GM12878 (cell line): ENCODE data around the gene IFNAR1. TPM values are rescaled to one million over a fixed set of nuclear protein-coding genes. Genes with fewer than 3 reads are reported as not detected.

Experiments used
- ATAC-seq: fragments of 200-7000 bp; cut with Tn5 transposase; 3 replicates; pipeline ENCODE4 v1.9.1; 2020; ENCODE audit warnings: mild to moderate bottlenecking, moderate library complexity
- BruUV-seq: library from RNA; stranded (reverse); fragments of 400-500 nt; replicated peaks from 2 replicates; lab custom pipeline; 2021; lab: Mats Ljungman, UMichigan
- CTCF ChIA-PET: fragments of 300-600 bp; sonication (Branson Sonifier 250); formaldehyde crosslinking; extraction: SDS; loops from one replicate; lab custom pipeline; 2021; ENCODE audit warnings: inconsistent platforms; lab: Yijun Ruan, JAX
- POLR2A ChIA-PET: fragments of 350-600 bp; formaldehyde crosslinking; extraction: SDS; loops from one replicate; lab custom pipeline; 2021; ENCODE audit warnings: inconsistent platforms; lab: Charles Lee
- RAD21 ChIA-PET: fragments of 300-600 bp; sonication (Branson Sonifier 250); formaldehyde crosslinking; loops from one replicate; lab custom pipeline; 2023; ENCODE audit warnings: antibody characterized with exemption; ENCODE audit not compliant: unreplicated experiment; lab: Charles Lee
- SMC1A ChIA-PET: fragments of 300-600 bp; sonication (Branson Sonifier 250); formaldehyde crosslinking; loops from one replicate; lab custom pipeline; 2023; ENCODE audit not compliant: unreplicated experiment, uncharacterized antibody; lab: Charles Lee
- DNase-seq: peaks from one replicate; pipeline ENCODE4 v3.0.0-alpha.2; 2011; ENCODE audit warnings: low read depth, low spot score
- FAIRE-seq: peaks from 3 replicates; lab custom pipeline; 2011; peaks lifted over from hg19 to GRCh38; lab: Jason Lieb, UNC
- H2AFZ ChIP-seq: 2 replicates; pipeline ENCODE4 v1.6.0; 2011; ENCODE audit warnings: low read depth, low read length, control low read depth; ENCODE audit not compliant: control insufficient read depth
- H3K27ac ChIP-seq: 2 replicates; pipeline ENCODE4 v1.5.1; 2011; ENCODE audit warnings: control low read depth; ENCODE audit not compliant: control insufficient read depth, insufficient read depth
- H3K27me3 ChIP-seq, 2 experiments: replicated peaks in 1 of 2; 2 replicates each; pipeline versions ENCODE4 v1.6.0 to v1.6.1; 2011; ENCODE audit warnings: low read length in 1 of 2; ENCODE audit not compliant: control insufficient read depth in 2 of 2, insufficient read depth in 2 of 2
- H3K36me3 ChIP-seq, 2 experiments: 2 replicates each; pipeline ENCODE4 v1.5.1; 2011; ENCODE audit warnings: low read length in 1 of 2; ENCODE audit not compliant: control insufficient read depth in 2 of 2, insufficient read depth in 2 of 2
- H3K4me1 ChIP-seq: 2 replicates; pipeline ENCODE4 v1.6.1; 2011; ENCODE audit warnings: mild to moderate bottlenecking, low read length, moderate library complexity, mixed read lengths; ENCODE audit not compliant: control insufficient read depth, insufficient read depth
- H3K4me2 ChIP-seq: 2 replicates; pipeline ENCODE4 v1.6.0; 2011; ENCODE audit warnings: control low read depth; ENCODE audit not compliant: control insufficient read depth, insufficient read depth
- H3K4me3 ChIP-seq: fragments of 200-600 bp; sonication (generic); 2 replicates; pipeline ENCODE4 v1.5.1; 2016
- H3K79me2 ChIP-seq: 2 replicates; pipeline ENCODE4 v1.6.0; 2011; ENCODE audit warnings: low read length; ENCODE audit not compliant: control insufficient read depth, insufficient read depth
- H3K9ac ChIP-seq: 2 replicates; pipeline ENCODE4 v1.8.0; 2011; ENCODE audit warnings: low read length, control low read depth, mixed read lengths; ENCODE audit not compliant: control insufficient read depth, insufficient read depth
- H3K9me3 ChIP-seq: replicated peaks from 3 replicates; pipeline ENCODE4 v1.5.1; 2011; ENCODE audit warnings: mild to moderate bottlenecking, low read length; ENCODE audit not compliant: control insufficient read depth, insufficient read depth
- H4K20me1 ChIP-seq: 2 replicates; pipeline ENCODE4 v1.6.0; 2011; ENCODE audit not compliant: control insufficient read depth, insufficient read depth
- ATF3 ChIP-seq: IDR thresholded peaks from 2 replicates; pipeline ENCODE4 v1.6.1; 2011; ENCODE audit warnings: low read depth, mild to moderate bottlenecking, low read length, moderate library complexity, borderline replicate concordance; ENCODE audit errors: extremely low read depth
- ATF7 ChIP-seq: fragments of 450-650 bp; IDR thresholded peaks from 2 replicates; pipeline ENCODE4 v1.6.1; 2016; ENCODE audit warnings: low read depth, mild to moderate bottlenecking
- CHD1 ChIP-seq: IDR thresholded peaks from 2 replicates; pipeline ENCODE4 v1.6.1; 2012; ENCODE audit warnings: low read depth, low read length, improper control_type of control experiment
- NFYA ChIP-seq: IDR thresholded peaks from 2 replicates; pipeline ENCODE4 v1.6.1; 2011; ENCODE audit warnings: low read depth, mild to moderate bottlenecking, low read length, improper control_type of control experiment, borderline replicate concordance
- WGBS: methylation state at CpG from one replicate; pipeline ENCODE4 v1.1.6; 2016; ENCODE audit warnings: low lambda C conversion rate; ENCODE audit not compliant: insufficient replicate concordance, insufficient coverage; ENCODE audit errors: missing lambda C conversion rate; 5-methylcytosine and 5-hydroxymethylcytosine counted together
- in situ Hi-C: fragments of 300-500 bp; cut with MboI; formaldehyde crosslinking; loops from 9 replicates; pipeline ENCODE4 v1.14.3; 2018; ENCODE audit warnings: mixed read lengths
- intact Hi-C: fragments of 100-400 bp; cut with micrococcal nuclease; formaldehyde crosslinking; loops from one replicate; pipeline ENCODE4 v1.14.2; 2022; ENCODE audit not compliant: unreplicated experiment
- polyA plus RNA-seq, 11 experiments: library from polyadenylated mRNA; depleted of rRNA in 4 of 11; unstranded in 6 of 11; stranded (reverse) in 5 of 11; fragments of >200 nt; fragmentation: Nextera tagmentation in 4 of 11; fragmentation: Illumina TruSeq in 1 of 11; extraction: Ambion mirVana in 4 of 11; extraction: Trizol in 1 of 11; gene quantifications; 1 replicate in 1 of 11; 2 replicates in 10 of 11; pipeline versions ENCODE4 v1.2.1 to v1.2.3, GENCODE V29; 2011 to 2016; ENCODE audit warnings: inconsistent platforms in 2 of 11, missing spikeins in 2 of 11, low read depth in 1 of 11
- total RNA-seq, 4 experiments: library from RNA; depleted of rRNA in 3 of 4; stranded (reverse); fragments of >200 nt in 3 of 4; fragmentation: Illumina TruSeq in 1 of 4; extraction: Trizol in 1 of 4; gene quantifications; 2 replicates each; pipeline versions ENCODE4 v1.2.1 to v1.2.3, GENCODE V29; 2013 to 2021

The IFNAR1 gene
- total and polyA plus RNA-seq, 10 of the 15 experiments (the other 5 are each of a cell fraction or from before 2014, with no cell fraction given): 12.0 to 62.4 (median 24.6) TPM

- Histone ChIP-seq H3K36me3 (peaks cover 5% of the 10 kb centered on the region in 2 experiments; a peak in 3 of 4 replicates), H3K4me1 (peaks cover 27% of the 10 kb centered on the region), H3K79me2 (peaks cover 72% of the 10 kb centered on the region), H3K27ac (no peak overlapping the region), H2AFZ (no peak overlapping the region), H3K27me3 (no peaks in the 10 kb centered on the region), H3K4me3 (peak overlapping the region; percentile 85; the same call in 1 of the 2 replicates), H3K9me3 (peaks cover 6% of the 10 kb centered on the region; the same call in 2 of the 3 replicates), H4K20me1 (no peaks in the 10 kb centered on the region), H3K4me2 (peak overlapping the region; percentile 43), H3K9ac (no peak overlapping the region)
- no peak for ATAC-seq
- FAIRE-seq: no peak
- no peak for TF ChIP-seq ATF3
- TF ChIP-seq ATF7: no peak
- TF ChIP-seq CHD1: no peak
- no peak for TF ChIP-seq NFYA
- ChIA-PET POLR2A (interaction anchor here (1.0 to 1.2 kb wide), 2 partner anchors 28 to 89 kb away, joined by 3 to 4 read pairs; no protein-coding TSS in a partner anchor), SMC1A (interaction anchor here (0.7 to 3.9 kb wide), 11 partner anchors 12 to 1622 kb away, joined by 3 to 18 read pairs (median 3); no protein-coding TSS in a partner anchor), CTCF (interaction anchor here (1.0 to 5.6 kb wide), 4 partner anchors 19 to 47 kb away, joined by 3 to 40 read pairs (median 4); no protein-coding TSS in a partner anchor), RAD21 (interaction anchor here (0.5 to 1.7 kb wide), 3 partner anchors 34 to 122 kb away, joined by 3 to 5 read pairs (median 3); no protein-coding TSS in a partner anchor)
- in situ Hi-C loops (no loop called here), intact Hi-C loops (loop anchor here (5.0 kb wide), 1 partner anchor 60 kb away; the partner anchor contains the start of gene IL10RB)
- no TSS peak for BruUV-seq
- WGBS: 96% methylated on average over 3 of the region's 3 CpGs
- DNase-seq: no peak
Measured at GRCh38 chr21:33327326-33327725, 2.6 kb downstream of the IFNAR1 start.
